BJ (cell line): ENCODE data around the gene TUFT1. TPM values are rescaled to one million over a fixed set of nuclear protein-coding genes. Genes with fewer than 3 reads are reported as not detected.

ENCODE experiments used
- CTCF ChIA-PET: fragments of 350-600 bp; formaldehyde crosslinking; extraction: SDS; loops from one replicate; lab custom pipeline; 2021; ENCODE audit warnings: antibody characterized with exemption, inconsistent platforms; lab: Yijun Ruan, JAX
- POLR2A ChIA-PET: fragments of 300-600 bp; sonication (Branson Sonifier 250); formaldehyde crosslinking; extraction: SDS; loops from one replicate; lab custom pipeline; 2021; ENCODE audit warnings: antibody characterized with exemption; lab: Charles Lee
- DNase-seq: peaks from one replicate; pipeline ENCODE4 v3.0.0-alpha.2; 2011; ENCODE audit warnings: low read depth
- H3K27me3 ChIP-seq: 2 replicates; pipeline ENCODE4 v1.6.0; 2011; ENCODE audit warnings: low read length; ENCODE audit not compliant: control insufficient read depth, insufficient read depth
- H3K36me3 ChIP-seq: 2 replicates; pipeline ENCODE4 v1.5.1; 2011; ENCODE audit warnings: low read length; ENCODE audit not compliant: control insufficient read depth, insufficient read depth
- H3K4me3 ChIP-seq: 2 replicates; pipeline ENCODE4 v1.5.1; 2011; ENCODE audit warnings: low read depth, mild to moderate bottlenecking, control low read depth, low read length
- polyA plus RNA-seq: library from polyadenylated mRNA; depleted of rRNA; stranded (reverse); fragments of >200 nt; gene quantifications from 2 replicates; pipeline ENCODE4 v1.2.3, GENCODE V29; 2011
- TF ChIP-seq, protein P1 (sequence below): IDR thresholded peaks from 2 replicates; pipeline ENCODE4 v1.5.1; 2011; ENCODE audit warnings: low read depth, mild to moderate bottlenecking, control low read depth, inconsistent platforms, low read length, moderate library complexity; ENCODE audit not compliant: insufficient read depth

The TUFT1 gene
- polyA plus RNA-seq, 1 experiment = 14.3 TPM

DNA sequence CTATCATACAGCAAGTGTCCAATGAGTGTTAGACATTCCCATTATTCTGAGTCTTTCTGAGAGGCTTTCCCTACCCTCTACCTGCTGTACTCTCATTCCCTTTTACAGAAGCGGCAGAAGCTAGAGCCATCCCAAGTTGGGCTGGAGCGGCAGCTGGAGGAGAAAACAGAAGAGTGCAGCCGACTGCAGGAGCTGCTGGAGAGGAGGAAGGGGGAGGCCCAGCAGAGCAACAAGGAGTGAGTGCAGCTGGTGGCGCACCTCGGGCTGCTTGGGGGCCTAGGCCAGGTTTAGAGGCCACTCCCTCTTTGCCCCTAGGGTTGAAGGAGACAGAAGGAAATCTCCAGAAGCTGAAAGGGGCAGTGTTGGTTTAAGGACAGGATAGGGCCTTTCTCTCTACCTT, 16.8 kb upstream of the TUFT1 start:
- Histone ChIP-seq H3K27me3 (peaks cover 3% of the 10 kb centered on the region), H3K36me3 (no peaks in the 10 kb centered on the region), H3K4me3 (no peak overlapping the region)
- no peak for DNase-seq
- CTCF ChIA-PET = interaction anchor here (0.6 to 1.6 kb wide), 3 partner anchors 10 to 200 kb away, joined by 3 to 7 read pairs (median 3); no protein-coding TSS in a partner anchor
- TF ChIP-seq, protein P1, sequence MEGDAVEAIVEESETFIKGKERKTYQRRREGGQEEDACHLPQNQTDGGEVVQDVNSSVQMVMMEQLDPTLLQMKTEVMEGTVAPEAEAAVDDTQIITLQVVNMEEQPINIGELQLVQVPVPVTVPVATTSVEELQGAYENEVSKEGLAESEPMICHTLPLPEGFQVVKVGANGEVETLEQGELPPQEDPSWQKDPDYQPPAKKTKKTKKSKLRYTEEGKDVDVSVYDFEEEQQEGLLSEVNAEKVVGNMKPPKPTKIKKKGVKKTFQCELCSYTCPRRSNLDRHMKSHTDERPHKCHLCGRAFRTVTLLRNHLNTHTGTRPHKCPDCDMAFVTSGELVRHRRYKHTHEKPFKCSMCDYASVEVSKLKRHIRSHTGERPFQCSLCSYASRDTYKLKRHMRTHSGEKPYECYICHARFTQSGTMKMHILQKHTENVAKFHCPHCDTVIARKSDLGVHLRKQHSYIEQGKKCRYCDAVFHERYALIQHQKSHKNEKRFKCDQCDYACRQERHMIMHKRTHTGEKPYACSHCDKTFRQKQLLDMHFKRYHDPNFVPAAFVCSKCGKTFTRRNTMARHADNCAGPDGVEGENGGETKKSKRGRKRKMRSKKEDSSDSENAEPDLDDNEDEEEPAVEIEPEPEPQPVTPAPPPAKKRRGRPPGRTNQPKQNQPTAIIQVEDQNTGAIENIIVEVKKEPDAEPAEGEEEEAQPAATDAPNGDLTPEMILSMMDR = no peak
- POLR2A ChIA-PET = interaction anchor here (0.7 kb wide), 1 partner anchor 244 kb away, joined by 3 read pairs; no protein-coding TSS in a partner anchor

DNA sequence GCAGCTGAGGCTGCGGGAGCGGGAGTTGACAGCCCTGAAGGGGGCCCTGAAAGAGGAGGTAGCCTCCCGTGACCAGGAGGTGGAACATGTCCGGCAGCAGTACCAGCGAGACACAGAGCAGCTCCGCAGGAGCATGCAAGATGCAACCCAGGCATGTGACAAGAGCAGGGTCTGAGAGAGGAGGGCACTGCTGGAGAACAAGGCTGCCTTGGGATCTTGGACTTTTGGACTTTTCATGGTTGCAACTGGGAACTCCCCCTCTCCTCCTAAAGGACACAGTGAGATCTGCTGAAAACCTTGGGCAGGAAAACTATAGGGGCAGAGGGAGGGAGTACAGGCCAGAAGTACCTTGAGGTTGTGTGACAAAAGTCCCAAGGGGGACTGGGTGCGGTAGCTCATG, 15.4 kb upstream of the TUFT1 start:
- TF ChIP-seq, protein P1 = no peak
- no peak overlapping the region for H3K4me3 ChIP-seq
- POLR2A ChIA-PET = no interaction called here
- H3K27me3 ChIP-seq = peaks cover 3% of the 10 kb centered on the region
- no peaks in the 10 kb centered on the region for H3K36me3 ChIP-seq
- CTCF ChIA-PET = no interaction called here
- DNase-seq = no peak

DNA sequence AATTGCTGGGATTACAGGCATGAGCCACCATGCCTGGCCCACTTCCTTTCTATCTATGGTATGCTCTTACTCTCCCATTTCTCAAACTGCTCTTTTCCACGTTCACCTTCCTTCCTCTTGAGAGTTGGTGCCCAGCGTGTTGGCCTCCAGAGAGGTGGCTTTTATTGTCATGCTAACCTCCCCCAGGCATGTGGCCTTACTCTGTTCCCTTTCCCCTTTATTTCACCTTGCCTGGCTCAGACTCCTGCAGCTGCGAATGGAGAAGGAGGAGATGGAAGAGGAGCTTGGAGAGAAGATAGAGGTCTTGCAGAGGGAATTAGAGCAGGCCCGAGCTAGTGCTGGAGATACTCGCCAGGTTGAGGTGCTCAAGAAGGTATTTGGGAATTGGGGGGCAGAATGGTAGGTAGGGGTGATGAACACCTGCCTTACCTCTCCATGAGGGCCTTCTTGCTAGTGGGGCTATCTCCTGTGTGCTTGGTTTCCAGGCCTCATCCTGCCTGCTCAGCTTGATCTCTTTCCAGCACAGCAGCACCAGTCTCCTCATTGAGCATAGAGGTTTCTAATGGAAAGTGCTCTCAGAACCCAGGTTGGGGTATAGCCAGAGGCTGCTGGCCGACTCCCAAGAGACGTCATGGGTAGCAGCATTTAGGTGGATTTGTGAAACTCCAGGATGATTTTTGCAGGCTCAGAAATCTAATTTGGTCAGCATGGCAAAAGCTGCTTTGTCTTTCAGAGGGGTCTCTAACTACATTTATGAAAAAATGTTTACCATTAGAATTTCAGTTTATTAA, 13.2 kb upstream of the TUFT1 start:
- H3K27me3 ChIP-seq = peaks cover 5% of the 10 kb centered on the region
- POLR2A ChIA-PET = no interaction called here
- H3K36me3 ChIP-seq = no peaks in the 10 kb centered on the region
- TF ChIP-seq, protein P1 = no peak
- DNase-seq = no peak
- H3K4me3 ChIP-seq = no peak overlapping the region
- CTCF ChIA-PET = no interaction called here

DNA sequence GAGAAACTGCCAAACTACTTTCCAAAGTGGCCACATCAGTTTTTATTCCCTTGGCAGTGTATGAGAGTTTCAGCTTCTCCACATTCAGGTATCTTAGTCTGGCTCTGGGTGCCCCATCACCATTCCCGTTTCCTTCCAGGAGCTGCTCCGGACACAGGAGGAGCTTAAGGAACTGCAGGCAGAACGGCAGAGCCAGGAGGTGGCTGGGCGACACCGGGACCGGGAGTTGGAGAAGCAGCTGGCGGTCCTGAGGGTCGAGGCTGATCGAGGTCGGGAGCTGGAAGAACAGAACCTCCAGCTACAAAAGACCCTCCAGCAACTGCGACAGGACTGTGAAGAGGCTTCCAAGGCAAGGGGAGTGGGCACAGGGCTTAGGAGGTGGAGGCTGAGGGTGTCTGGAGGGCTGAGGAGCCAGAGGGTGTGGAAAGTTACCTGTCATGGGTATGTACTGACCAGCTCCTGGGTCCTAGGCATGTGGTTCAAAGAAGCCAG, 10.9 kb upstream of the TUFT1 start:
- Histone ChIP-seq H3K36me3 (no peaks in the 10 kb centered on the region), H3K27me3 (peaks cover 3% of the 10 kb centered on the region; the same call in 1 of the 2 replicates), H3K4me3 (no peak overlapping the region)
- DNase-seq = no peak
- CTCF ChIA-PET = interaction anchor here (0.8 to 1.2 kb wide), 2 partner anchors 8 to 205 kb away, joined by 3 to 5 read pairs; no protein-coding TSS in a partner anchor
- POLR2A ChIA-PET = no interaction called here
- TF ChIP-seq, protein P1 = no peak

DNA sequence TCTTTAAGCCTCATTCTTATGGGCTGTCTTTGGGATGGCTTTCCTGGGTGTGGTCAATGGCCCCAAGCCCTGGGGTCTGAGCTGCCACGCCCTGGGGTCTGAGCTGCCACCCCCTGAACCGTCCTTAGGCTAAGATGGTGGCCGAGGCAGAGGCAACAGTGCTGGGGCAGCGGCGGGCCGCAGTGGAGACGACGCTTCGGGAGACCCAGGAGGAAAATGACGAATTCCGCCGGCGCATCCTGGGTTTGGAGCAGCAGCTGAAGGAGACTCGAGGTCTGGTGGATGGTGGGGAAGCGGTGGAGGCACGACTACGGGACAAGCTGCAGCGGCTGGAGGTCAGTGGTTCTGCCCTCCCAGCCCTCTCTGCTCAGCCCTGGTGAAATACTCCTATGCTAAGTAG, 10.3 kb upstream of the TUFT1 start:
- Histone ChIP-seq H3K36me3 (no peaks in the 10 kb centered on the region), H3K27me3 (peaks cover 2% of the 10 kb centered on the region; the same call in 1 of the 2 replicates), H3K4me3 (no peak overlapping the region)
- DNase-seq = no peak
- ChIA-PET CTCF (interaction anchor here (0.8 to 1.2 kb wide), 2 partner anchors 8 to 205 kb away, joined by 3 to 5 read pairs; no protein-coding TSS in a partner anchor), POLR2A (no interaction called here)
- TF ChIP-seq, protein P1 = no peak
